GM18517 (cell line): ENCODE measurements around the gene KCNN1.
"Not testable (repeated sequence)": the region's sequence is repeated elsewhere in the genome, so short reads cannot be mapped to it uniquely, and the experiment has no call there.

Experiments used
- ATAC-seq: cut with Tn5 transposase; IDR thresholded peaks from one replicate; pipeline ENCODE4 v1.9.1; 2021; ENCODE audit warnings: mild to moderate bottlenecking, moderate library complexity; ENCODE audit not compliant: unreplicated experiment

KCNN1 gene

DNA sequence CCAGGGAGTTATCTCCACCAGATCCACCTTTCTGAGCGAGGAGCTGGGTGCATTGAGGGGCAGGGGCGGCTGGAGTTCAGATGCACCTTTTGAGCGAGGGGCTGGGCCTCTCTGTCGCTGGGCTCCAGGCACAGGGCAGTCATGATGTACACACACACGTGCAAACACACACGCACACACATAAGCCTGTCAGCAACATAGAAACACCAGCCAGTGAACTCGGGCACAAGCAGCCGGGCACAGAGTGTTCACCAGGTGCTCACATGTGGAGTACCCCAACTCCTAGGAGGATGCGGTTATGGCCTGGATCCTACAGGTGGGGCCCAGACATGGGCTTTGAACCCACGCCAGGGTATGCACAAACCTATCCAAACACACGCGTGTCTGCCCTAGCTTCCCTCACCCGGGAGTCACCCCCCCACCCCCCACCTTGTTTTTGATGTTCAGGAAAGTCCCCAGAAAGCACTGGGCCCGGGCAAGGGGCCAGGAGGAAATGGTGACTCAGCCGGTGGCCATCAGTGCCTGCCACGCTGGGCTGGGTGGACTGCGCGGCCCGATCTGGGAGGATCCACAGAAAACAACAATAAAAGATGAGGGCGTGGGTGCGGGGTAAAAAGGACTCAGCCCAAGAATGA is 54.3 kb downstream of the KCNN1 start:
- ATAC-seq, result no peak

DNA sequence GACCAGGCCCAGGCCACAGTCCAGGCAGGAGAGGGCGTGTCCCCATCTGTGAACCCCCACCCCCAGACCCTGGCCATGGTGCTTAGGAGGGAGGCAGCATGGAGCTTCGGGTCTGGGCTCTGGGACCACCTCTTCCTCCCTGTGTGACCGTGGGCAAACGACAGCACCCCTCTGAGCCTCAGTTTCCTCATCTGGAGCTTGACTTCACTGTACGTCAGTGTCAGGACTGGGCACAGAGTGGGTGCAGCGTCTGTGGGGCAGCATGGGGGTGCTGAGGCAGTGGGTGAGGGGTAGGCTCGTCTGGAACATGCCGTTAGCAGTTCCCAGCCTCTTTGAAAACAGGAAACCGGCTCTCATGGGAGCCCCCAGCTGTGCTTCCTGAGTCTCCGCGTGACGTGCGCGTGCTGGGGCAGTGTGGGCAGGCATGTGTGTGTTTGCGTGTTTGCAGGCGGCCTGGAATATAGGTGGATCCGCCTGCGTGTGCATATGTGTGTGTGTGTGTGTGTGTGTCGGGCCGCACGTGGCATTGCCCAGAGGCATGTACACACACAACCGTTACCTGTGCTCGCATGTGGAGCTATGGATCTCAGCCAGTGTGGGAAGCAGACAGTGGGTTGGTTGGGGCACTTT is 56.8 kb downstream of the KCNN1 start:
- ATAC-seq, result no peak

DNA sequence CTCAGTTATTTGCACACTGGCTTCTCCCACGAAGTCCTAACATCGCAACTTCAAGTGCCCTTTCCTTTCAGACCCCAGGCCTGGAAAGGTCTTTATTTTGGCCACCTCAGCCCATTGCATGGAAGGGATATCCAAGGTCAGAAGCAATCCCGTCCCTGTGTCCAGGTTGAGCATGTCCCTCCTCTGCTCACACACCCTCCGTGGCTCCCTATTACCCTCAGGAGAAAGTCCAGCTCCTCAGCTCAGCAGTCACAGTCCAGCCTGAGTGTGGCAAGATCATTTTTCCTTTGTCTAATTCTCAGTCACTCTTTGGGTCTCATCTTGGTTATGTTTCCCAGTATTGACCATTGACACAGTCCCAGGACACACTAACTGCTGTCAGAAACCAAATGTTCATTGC is 60.2 kb downstream of the KCNN1 start:
- ATAC-seq, result no peak

DNA sequence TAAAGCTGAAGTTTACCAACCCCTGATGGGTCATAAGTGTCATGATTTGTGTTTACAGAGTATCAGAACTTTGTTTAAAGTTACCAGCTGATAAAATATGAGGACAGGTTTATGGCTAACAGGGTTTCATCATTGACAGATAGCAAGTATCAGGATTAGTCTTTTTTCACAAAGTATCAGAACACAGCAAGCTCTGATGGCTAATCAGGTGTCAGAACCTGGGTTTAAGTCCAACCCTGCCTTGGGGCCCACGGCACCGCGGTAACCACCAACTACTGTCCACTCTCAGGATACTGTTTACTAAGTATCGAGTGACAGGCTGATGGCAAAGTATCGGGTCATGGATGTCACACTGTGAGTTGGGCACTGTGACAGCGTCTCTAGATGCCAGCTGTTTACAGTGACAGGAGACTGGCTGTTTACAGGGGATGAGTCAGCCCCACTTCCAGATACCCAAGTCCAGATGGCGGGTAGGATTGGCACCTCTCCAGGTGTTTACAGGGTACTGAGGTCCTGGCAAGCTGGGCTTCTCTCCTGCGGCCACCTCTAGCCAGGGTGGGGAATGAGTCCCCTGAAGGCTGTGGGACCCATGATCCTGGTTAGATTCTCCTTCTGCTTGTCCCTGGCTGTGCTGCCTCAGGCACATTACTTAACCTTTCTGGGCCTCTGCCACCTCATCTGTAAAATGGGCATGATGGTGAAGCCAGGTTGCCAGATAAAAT is 62.9 kb downstream of the KCNN1 start:
- ATAC-seq, result no peak

DNA sequence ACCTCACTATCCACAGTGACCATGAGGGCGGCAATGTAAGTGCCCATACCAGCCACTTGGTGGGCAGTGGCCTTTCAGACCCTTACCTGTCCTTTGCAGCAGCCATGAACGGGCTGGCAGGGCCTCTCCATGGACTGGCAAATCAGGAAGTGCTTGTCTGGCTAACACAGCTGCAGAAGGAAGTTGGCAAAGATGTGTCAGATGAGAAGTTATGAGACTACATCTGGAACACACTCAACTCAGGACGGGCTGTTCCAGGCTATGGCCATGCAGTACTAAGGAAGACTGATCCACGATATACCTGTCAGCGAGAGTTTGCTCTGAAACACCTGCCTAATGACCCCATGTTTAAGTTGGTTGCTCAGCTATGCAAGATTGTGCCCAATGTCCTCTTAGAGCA is 64.5 kb downstream of the KCNN1 start:
- ATAC-seq, result not testable (repeated sequence)

DNA sequence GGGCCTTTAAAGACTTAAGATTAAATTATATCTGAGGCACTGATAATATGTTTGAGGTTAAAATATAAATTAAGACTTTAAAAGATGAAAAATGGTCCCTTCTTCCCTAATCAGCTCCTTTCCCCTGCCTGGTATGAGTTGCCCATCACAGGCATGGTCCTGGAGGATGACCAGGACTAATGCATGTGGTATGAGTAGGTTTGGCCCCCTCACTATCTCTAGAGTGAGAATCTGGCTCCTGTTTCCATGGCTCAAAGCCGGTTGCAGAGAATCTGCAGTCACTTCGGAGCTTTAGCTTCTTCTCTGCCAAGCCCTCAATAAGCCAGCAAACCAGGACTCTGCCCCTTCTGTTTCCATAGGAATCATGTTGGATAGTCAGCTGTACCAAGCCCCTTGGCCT is 65.2 kb downstream of the KCNN1 start:
- ATAC-seq, result not testable (repeated sequence)

DNA sequence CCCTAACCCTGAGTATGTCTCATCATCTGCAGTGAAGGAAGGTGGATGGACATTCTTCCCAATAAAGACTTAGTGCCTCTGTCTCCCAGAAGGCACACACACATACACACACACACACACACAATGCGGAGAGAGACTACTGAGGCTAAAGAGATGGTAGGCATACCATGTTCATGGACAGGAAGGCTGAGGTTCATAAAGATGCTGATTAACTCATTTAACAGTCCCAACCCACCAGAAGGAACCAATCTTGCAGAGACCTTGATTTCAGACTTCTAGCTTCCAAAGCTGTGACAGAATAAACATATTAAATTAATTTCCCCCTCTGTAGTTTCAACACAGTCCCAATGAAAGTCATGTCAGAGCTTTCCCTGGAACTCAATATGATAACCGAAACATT is 74.1 kb downstream of the KCNN1 start:
- no peak for ATAC-seq

DNA sequence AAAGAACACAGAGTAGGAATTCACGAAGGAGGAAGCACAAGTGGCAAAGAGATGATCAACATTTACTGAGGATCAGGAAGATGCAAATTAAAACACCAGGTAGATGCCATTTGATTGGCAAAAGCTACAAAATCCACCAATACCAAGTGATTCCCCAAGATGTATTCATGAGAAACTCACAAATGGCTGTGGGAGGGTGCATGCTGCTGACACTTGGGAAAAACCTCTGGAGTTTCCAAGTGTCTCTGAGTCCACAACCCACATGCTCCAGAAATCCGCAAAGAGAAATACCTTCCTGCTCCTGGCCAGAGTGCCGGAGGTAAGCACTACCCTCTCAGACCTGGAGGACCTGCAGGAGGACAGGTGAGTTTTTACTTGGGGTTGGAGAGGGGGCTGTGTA is 76.8 kb downstream of the KCNN1 start:
- ATAC-seq, result no peak

DNA sequence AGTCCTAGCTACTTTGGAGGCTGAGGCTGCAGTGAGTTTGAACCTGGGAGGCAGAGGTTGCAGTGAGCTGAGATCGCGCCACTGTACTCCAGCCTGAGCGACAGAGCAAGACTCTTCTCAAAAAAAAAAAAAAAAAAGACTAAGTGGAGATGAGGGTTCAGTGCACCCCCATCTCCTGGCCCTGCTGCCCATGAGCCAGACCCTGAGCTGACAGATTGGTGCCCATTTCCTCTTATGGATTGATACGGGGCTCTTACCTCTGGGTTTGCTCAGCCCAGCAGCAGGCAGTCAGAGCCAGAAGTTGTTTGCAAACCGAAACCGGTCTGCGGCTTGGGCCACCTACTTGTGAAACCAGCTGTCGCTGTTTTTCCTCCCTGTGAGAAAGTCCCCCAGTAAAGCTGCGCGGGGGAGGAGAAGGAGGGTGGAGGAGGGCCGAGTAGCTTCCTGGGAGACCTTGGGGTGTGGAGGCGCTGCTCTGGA is 78.0 kb downstream of the KCNN1 start:
- peak; percentile 78 for ATAC-seq

DNA sequence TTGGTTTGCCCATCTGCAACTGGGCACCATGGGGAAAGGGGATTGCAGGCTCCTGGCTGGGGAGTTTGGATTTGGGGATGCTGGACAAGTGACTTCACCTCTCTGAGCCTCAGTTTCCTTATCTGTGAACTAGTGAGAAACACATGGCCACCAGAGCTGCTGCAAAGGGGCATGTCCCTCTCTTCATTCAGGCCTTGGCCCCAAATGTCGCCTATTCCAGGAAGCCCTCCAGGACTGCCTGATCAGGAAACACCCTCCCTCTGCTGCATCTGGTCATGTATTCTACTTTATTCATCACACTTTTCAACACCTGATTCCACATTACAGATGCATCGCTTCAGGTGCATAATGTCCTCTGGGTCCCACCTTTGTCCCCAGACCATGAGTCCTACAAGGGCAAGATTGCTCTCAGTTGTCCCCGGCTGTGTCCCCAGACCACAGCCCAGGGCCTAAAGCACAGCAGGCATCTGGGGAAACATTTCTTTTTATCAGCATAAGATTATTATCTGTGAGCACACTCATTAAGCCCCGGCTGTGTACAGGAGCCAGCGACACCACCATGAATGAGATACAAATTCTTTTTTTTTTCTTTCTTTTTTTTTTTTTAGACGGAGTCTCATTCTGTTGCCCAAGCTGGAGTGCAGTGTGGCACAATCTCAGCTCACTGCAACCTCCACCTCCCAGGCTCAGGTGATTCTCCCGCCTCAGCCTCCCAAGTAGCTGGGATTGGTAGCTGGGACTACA is 78.6 kb downstream of the KCNN1 start:
- ATAC-seq, result peak; percentile 19

DNA sequence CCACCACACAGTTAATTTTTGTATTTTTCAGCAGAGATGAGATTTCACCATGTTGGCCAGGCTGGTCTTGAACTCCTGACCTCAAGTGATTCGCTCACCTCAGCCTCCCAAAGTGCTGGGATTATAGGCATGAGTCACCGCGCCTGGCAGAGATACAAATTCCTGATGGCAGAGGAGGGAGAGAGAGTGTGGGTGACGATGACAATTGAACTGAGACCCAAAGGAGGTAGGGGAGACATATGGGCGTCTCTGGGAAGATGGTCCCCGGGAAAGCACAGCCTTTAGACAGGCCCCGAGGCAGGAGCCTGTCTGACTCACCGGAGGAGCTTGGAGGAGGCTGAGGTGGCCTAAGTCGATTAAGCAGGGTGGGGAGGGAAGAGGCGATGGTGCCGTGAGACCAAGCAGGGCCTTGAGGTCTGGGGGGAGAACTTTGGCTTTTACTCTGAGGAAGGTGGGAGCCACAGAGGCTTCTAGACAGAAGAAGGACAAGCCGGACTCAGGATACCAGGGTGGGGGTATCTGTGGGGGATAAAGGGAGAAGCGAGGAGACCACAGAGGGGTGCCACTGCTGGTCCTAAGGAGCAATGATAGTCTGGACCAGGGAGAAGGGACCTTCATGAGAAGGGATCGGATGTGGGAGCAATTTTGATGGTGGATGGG is 79.3 kb downstream of the KCNN1 start:
- no peak for ATAC-seq

DNA sequence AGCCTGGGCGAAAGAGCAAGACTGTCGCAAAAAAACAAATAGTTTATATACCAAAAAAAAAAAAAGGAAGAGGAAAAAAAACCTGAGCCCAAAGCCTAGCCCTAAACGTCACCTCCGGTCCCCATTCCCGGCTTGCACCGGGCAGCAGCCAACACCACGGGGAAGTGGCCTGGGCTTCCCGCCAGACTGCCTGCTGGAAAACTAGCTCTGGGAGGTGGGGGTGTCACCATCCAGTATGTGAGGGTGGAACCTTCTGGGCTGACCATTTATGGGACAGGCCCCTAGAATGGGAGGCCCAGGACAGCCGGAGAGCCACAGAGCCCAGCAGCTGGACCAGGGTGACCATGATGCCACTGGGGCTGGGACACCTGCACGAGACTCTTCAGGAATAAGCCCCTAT is 82.5 kb downstream of the KCNN1 start:
- ATAC-seq, result no peak
